ENCODE results near the gene CLCN6.

- no peak for TF ChIP-seq CTCF (IDR thresholded peaks at IDR 0.05)
- no peak for TF ChIP-seq POLR2A (IDR thresholded peaks at IDR 0.05)
- TF ChIP-seq POLR2AphosphoS5 (IDR thresholded peaks at IDR 0.05), result no peak
Observed at GRCh38 chr1:11813021-11813420, 7.0 kb downstream of the CLCN6 start.
